GM18873 (cell line): ENCODE data around the gene SLC43A1.
"Not testable (repeated sequence)": the region's sequence is repeated elsewhere in the genome, so short reads cannot be mapped to it uniquely, and the experiment has no call there.

Experiments used
- ATAC-seq: cut with Tn5 transposase; IDR thresholded peaks from one replicate; pipeline ENCODE4 v1.9.1; 2021; ENCODE audit warnings: mild to moderate bottlenecking, moderate library complexity, moderate number of reproducible peaks; ENCODE audit not compliant: unreplicated experiment, low FRiP score

SLC43A1 gene

GRCh38 chr11:57515332-57516060 is at the start of gene SLC43A1:
Gene SLC43A1 (minus strand): TSS chr11:57515702. CDS start chr11:57514111, 1,591 bp downstream.
- no peak for ATAC-seq

GRCh38 chr11:57562596-57562995 is 47.1 kb upstream of the SLC43A1 start:
- ATAC-seq: no peak

- ATAC-seq: no peak
Observed at GRCh38 chr11:57560146-57560545, 44.6 kb upstream of the SLC43A1 start.

GRCh38 chr11:57556041-57556440 is 40.5 kb upstream of the SLC43A1 start:
- no peak for ATAC-seq

- ATAC-seq: no peak
Observed at GRCh38 chr11:57555393-57555792, 39.9 kb upstream of the SLC43A1 start.

- no peak for ATAC-seq
Observed at GRCh38 chr11:57552479-57552878, 37.0 kb upstream of the SLC43A1 start.

GRCh38 chr11:57551941-57552340 is 36.4 kb upstream of the SLC43A1 start:
- ATAC-seq: no peak

- ATAC-seq: no peak
Observed at GRCh38 chr11:57549983-57550382, 34.5 kb upstream of the SLC43A1 start.

GRCh38 chr11:57547854-57548377 is 32.4 kb upstream of the SLC43A1 start:
- peak; percentile 68 for ATAC-seq

GRCh38 chr11:57546869-57547475 is 31.5 kb upstream of the SLC43A1 start:
- ATAC-seq: peak; percentile 63

GRCh38 chr11:57546451-57546850 is 30.9 kb upstream of the SLC43A1 start:
- ATAC-seq: no peak

GRCh38 chr11:57545883-57546282 is 30.4 kb upstream of the SLC43A1 start:
- no peak for ATAC-seq

GRCh38 chr11:57544566-57544965 is 29.1 kb upstream of the SLC43A1 start:
- ATAC-seq: no peak

GRCh38 chr11:57543593-57543992 is 28.1 kb upstream of the SLC43A1 start:
- no peak for ATAC-seq

- no peak for ATAC-seq
Observed at GRCh38 chr11:57542582-57542981, 27.1 kb upstream of the SLC43A1 start.

- ATAC-seq: no peak
Observed at GRCh38 chr11:57541169-57541568, 25.7 kb upstream of the SLC43A1 start.

GRCh38 chr11:57539342-57539741 is 23.8 kb upstream of the SLC43A1 start:
- no peak for ATAC-seq

- no peak for ATAC-seq
Observed at GRCh38 chr11:57536947-57537619, 21.6 kb upstream of the SLC43A1 start, which contains the start of gene SMTNL1. Gene SMTNL1 (plus strand): TSS chr11:57537595. CDS start chr11:57542643, 5,048 bp downstream.

GRCh38 chr11:57534449-57534848 is 18.9 kb upstream of the SLC43A1 start:
- ATAC-seq: not testable (repeated sequence)

- peak; percentile 99 for ATAC-seq
Observed at GRCh38 chr11:57530596-57531507, 15.3 kb upstream of the SLC43A1 start, which contains the start of gene TIMM10. Gene TIMM10 (minus strand): TSS chr11:57530754. CDS start chr11:57530189, 565 bp downstream.
